Stimulated activated CD8-positive, alpha-beta memory T cell treated with anti-CD3 and anti-CD28 coated beads, Interleukin-4, amount 100 ng/mL, for 48 hours (primary cell): ENCODE results near the gene NEAT1.
"Not testable (repeated sequence)": the region's sequence is repeated elsewhere in the genome, so short reads cannot be mapped to it uniquely, and the experiment has no call there.

ENCODE experiments used
- DNase-seq: peaks from one replicate; pipeline ENCODE4 v3.0.0-alpha.2; 2020

NEAT1 gene

DNA sequence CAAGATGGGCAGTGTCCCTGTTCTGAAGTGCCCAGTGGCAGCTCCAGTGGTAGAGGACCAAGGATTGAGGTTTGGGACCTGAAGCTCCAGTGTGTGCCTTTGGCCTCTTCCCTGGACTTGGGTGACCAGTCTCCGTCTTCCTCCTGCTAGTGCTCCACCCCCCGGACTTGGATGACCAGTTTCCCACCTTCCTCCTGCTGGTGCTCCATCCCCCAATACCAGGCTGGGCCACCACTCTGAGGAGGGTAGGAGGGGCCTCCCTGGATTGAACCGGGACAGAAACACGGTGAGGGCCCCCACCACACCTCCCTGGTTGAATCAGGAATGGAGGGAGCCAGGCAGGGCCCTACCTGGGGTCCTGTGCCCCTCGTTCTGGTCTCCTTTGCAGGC lies 10.9 kb upstream of the NEAT1 start:
- no peak for DNase-seq

GRCh38 chr11:65412271-65413076 lies 10.1 kb upstream of the NEAT1 start:
- DNase-seq: no peak

DNA sequence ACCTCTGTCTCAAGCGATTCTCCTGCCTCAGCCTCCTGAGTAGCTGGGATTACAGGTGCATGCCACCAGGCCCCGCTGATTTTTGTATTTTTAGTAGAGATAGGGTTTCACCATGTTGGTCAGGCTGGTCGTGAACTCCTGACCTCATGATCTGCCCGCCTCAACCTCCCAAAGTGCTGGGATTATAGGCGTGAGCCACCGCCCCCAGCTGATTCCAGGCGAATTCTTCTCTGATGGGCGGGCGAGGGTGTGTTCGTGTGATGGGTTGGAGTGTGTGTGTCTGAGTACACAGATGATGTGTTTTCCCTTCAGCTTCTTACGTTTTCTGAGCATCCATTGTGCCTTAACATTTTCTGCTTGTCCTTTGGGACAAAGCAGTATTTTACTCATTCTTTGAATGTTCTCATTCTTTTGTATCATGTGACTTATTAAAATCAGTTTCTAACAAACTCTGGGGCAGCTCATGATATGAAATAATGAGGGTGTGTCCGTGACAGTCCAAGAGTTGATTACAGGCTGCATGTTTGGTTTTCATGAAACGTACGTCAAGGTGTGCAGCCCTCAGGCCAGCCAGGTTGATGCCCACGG lies 9.4 kb upstream of the NEAT1 start:
- DNase-seq: not testable (repeated sequence)

DNA sequence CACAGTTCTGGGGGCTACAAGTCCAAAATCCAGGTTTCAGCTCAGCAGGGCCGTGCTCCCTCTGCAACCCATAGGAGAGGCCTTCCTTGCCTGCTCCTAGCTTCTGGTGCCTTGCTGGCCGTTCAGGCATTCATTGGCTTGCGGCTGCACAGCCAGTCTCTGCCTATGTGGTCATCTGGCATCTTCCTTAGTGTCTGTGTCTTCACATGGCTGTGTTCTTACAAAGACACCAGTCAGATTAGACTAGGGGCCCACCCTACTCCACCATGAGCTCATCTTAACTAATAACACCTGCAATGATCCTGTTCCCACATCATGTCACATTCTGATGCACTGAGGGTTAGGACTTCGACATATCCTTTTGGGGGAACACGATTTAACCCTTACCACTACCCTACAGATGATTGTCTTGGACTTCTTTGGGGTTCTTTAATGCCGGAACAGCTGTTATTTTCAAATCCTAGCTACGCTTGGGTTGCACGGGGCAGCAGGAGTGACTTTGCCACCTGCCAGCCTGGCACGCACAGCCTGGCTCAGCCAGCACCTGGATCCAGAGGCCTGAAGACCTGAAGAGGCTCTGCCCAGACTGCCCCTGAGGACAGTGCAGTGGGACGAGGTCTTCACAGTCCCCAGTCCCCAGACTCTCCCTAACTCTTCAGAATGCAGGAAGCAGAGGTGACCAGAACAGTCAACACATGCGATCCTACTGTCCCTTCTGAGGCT lies 7.7 kb upstream of the NEAT1 start:
- DNase-seq: no peak

- DNase-seq: no peak
Observed at GRCh38 chr11:65415499-65416340, 6.9 kb upstream of the NEAT1 start.

DNA sequence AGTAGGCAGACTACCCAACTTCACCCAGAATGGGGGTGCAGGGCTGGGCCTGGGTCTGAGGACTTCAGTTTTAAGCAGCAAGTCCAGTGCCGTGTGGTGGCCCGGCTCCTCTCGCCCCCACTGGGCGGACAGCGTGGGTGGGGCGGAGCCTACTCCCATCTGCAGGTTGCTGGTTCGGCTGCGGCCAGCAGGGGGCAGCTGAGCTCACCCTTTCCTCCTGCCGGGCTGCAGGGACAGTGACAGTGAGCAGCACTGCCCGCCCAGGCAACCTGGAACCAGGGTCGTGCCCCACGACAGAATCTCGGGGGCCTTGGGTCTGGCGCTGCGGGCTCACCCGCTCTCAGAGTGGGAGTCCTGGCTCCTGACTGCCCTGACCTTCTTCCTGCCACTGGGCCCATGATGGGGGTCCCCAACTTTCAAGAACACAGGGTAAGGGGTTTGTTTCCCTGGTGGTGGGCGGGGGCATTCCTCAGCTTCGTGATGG lies 6.2 kb upstream of the NEAT1 start:
- DNase-seq: peak; percentile 98

GRCh38 chr11:65416841-65417701 lies 5.5 kb upstream of the NEAT1 start:
- DNase-seq: peak; percentile 59

GRCh38 chr11:65417702-65418430 lies 4.7 kb upstream of the NEAT1 start:
- peak; percentile 62 for DNase-seq

DNA sequence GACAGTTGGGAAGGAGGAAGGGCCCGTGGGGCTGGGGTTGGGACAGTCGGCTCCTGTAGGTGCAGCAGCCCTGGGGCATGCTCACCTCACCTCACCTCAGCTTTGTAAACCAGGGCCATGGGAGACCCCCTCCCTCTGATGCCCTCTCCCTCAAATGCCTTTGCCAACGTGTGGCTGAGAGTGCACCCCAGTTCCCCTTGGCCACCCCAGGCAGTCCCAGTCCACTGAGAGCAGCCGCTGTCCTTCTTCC lies 4.2 kb upstream of the NEAT1 start:
- DNase-seq: no peak

DNA sequence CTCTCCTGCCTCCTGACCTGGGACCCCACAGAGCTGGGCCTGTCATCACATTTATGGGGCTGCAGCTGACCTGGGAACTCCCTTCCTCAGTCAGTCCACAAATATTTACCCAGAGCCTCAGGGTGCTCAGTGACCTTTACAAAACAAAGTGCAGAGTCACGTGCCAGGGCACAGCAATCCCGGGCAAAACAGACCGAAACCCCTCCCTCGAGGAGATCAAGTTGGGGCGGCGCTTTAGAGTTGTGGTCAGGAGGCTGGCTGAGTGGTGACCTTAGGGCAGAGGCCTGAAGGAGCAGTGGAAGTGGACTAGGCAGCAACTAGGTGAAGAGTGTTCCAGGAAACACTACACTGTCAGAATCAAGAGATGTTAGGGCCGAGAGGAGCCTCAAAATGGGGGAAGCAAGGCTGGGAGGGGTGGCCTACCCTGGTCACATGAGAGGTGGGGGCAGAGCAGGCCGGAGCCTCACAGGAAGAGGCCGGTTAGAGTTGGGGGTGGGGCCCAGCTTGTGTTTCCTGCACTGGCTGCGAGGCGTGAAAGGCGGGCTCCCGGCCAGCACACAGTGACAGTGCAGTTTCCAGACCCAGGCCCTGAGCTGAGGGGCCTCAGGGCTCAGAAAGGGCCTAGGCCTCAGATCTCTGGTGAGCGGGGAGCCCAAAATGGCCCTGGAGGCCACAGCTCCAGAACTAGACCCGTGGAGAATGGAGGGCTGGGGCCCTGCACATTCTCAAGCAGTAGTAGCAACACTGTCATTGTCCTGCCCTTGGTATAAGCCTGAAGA lies 3.7 kb upstream of the NEAT1 start:
- peak; percentile 93 for DNase-seq

GRCh38 chr11:65419460-65419771 lies 3.2 kb upstream of the NEAT1 start:
- DNase-seq: peak; percentile 62

GRCh38 chr11:65419772-65420481 lies 2.7 kb upstream of the NEAT1 start:
- DNase-seq: peak; percentile 79

DNA sequence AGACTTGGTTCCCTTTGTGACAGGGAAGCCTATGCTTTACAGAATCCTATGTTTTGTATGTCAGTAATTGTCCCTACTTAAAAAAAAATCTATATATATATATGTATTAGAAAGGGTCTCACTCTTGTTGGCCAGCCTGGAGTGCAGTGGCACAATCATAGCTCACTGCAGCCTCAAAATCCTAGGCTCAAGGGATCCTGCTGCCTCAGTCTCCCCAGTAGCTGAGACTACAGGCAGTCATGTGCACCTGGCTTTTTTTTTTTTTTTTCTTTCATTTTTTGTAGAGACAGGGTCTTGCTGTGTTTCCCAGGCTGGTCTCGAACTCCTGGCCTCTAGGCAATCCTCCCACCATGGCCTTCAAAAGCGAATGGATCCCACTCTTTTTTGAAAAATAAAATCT lies 2.1 kb upstream of the NEAT1 start:
- no peak for DNase-seq

GRCh38 chr11:65420979-65421793 lies 1.4 kb upstream of the NEAT1 start:
- peak; percentile 90 for DNase-seq

- DNase-seq: peak; percentile 99
Observed at GRCh38 chr11:65421794-65422632, 585 bp upstream of the NEAT1 start.

DNA sequence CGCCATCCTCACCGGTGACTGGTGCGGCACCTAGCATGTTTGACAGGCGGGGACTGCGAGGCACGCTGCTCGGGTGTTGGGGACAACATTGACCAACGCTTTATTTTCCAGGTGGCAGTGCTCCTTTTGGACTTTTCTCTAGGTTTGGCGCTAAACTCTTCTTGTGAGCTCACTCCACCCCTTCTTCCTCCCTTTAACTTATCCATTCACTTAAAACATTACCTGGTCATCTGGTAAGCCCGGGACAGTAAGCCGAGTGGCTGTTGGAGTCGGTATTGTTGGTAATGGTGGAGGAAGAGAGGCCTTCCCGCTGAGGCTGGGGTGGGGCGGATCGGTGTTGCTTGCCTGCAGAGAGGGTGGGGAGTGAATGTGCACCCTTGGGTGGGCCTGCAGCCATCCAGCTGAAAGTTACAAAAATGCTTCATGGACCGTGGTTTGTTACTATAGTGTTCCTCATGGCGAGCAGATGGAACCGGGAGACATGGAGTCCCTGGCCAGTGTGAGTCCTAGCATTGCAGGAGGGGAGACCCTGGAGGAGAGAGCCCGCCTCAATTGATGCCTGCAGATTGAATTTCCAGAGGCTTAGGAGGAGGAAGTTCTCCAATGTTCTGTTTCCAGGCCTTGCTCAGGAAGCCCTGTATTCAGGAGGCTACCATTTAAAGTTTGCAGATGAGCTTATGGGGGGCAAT lies 1.1 kb downstream of the NEAT1 start:
- DNase-seq: peak; percentile 62
